ENCODE measurements around the gene GADD45GIP1.
"Not testable (repeated sequence)": the region's sequence is repeated elsewhere in the genome, so short reads cannot be mapped to it uniquely, and the experiment has no call there.

Gene GADD45GIP1

DNA sequence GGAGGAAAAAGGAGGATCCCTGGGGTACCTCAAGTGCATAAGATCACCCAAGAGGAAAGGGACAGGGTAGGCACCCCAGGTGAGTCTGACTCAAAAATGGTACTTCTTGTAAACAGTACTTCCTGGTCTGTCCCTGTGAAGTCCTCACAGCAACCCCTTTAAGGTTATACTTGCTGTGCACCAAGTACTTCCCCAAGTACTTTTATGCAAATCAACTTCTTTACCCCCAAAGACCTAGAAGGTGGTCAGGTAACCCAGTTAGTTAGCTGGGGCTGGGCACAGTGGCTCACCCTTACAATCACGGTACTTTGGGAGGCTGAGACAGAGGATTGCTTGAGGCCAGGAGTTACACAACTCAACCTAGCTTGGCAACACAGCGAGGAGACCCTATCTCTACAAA, 16.1 kb downstream of the GADD45GIP1 start:
- no peak for DNase-seq (ENCODE audit: low read depth, low spot score)

DNA sequence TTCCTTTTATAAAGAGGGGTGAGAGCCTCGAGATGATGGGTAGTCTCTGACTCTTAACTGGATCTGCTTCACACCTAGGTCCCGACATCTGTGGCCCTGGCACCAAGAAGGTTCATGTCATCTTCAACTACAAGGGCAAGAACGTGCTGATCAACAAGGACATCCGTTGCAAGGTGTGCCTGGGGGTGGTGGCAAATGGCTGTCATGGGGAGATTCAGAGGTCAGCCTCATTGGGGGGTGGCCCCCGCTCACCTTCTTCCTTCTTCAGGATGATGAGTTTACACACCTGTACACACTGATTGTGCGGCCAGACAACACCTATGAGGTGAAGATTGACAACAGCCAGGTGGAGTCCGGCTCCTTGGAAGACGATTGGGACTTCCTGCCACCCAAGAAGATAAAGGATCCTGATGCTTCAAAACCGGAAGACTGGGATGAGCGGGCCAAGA, 17.0 kb downstream of the GADD45GIP1 start:
- DNase-seq (ENCODE audit: low read depth, low spot score): no peak

DNA sequence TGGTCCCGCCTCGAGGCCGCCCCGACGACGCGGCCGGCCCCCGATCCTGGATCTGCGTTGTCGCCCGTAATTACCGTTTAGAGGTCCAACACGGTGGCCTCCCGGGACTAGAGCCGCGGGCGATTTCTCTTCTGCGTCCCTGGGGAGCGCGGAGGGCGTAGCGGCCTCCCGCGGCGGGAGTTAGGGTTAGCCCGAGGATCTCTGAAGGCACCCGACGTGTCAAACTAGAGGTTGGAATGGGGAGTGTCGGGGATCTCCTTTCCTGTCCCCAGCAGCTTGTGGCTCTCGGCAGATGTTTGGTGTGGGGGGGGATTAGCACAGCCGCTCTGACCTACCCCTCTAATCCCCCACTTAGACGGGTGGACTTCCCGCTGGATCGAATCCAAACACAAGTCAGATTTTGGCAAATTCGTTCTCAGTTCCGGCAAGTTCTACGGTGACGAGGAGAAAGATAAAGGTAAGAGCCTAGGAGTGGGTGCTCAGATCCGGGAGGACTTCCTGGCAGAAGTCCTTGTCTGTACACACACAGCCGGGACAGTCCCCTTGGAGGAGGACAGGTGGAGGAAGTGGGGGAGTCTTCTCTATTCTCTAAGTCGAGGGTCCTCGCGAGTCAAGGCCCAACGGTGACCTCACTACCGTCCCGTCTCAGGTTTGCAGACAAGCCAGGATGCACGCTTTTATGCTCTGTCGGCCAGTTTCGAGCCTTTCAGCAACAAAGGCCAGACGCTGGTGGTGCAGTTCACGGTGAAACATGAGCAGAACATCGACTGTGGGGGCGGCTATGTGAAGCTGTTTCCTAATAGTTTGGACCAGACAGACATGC, 18.0 kb downstream of the GADD45GIP1 start:
- peak; percentile 50 for DNase-seq (ENCODE audit: low read depth, low spot score)

DNA sequence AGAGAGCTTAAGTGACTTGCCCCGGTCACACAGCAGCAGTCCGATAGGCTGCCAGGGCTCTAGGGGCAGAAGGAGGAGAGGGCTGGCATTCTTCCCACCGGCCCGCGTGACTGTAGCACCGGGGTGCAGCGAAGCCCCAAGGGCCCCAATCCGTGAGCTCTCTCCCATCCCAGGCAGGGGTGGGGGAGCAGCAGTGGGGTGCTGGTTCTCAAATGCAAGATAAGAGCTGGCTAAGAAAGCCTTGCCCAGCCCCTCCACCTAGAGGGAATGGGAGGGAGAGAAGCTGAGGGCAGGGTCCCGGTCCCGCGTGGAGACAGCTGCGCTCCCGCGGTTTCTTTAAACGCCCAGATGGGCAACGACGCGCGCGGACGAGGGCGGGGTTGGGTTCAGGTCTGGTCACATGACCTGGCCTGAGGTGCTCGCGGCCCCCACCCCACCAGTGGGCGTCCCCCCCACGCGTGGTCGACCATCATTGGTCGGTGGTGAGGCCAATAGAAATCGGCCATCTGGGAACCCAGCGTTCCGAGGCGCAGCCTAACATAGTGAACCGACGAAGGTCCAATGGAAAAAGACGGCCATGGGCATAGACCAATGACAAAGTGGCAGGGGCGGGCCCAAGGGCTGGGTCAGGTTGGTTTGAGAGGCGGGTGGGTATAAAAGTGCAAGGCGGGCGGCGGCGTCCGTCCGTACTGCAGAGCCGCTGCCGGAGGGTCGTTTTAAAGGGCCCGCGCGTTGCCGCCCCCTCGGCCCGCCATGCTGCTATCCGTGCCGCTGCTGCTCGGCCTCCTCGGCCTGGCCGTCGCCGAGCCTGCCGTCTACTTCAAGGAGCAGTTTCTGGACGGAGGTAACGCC, 18.9 kb downstream of the GADD45GIP1 start, which contains the start of gene CALR:
Gene CALR (plus strand): TSS at position 683 of the 852 bp plus-strand sequence. CDS start 71 bp downstream, at position 754.
- DNase-seq (ENCODE audit: low read depth, low spot score): peak; percentile 100

DNA sequence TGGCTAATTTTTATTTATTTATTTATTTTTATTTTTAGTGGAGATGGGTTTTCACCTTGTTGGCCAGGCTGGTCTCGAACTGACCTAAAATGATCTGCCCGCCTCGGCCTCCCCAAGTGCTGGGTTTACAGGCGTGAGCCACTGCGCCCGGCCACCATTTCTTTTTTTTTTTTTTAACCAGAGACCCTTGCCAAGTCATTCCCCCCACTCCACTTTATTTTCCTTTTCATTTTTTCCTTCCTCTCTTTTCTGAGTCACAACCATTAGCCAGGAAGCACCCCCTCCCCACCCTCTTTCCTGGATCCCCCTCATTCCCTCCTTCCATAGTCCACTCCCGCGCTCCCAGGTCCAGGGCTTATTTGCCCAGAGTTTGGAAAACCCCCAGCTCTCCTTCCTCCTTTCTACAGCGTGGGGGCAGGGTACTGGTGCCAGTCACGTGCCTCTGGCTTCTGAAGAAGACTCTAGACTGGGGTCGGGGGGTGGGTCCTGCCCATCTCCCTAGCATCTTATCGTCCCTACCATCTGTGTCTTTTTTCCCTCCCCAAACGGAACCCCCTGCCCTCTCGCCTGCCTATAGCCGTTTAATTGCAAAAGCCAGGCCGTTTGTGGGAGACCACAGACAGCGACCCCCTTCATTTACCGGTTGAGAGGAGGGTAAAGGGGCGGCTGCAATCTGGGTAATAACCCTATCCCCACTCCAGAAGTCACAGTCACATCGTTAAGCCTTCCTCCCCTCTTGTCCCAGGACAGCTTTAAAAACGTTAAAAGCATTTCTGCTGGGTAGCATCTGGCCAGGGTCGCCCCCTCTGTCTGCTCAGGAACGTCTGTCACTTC, 19.7 kb downstream of the GADD45GIP1 start:
- DNase-seq (ENCODE audit: low read depth, low spot score): no peak

DNA sequence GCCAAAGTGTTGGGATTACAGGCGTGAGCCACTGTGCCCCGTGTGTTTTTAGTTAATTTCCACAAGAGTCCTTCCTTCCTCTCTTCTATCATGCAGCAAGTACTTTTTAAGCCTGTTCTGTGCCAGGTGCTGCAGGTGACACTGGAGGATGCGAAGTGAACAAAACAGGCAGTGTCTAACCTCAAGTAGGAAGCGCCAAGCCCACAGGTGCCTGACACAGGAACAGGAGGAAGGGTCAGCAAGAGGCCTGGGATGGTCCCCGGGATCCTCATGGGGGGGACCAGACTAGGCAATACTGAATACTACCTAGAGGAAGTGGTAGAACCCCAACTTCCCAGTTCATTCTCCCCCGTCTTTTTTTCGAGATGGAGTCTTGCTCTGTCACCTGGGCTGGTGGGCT, 20.4 kb downstream of the GADD45GIP1 start:
- no peak for DNase-seq (ENCODE audit: low read depth, low spot score)

DNA sequence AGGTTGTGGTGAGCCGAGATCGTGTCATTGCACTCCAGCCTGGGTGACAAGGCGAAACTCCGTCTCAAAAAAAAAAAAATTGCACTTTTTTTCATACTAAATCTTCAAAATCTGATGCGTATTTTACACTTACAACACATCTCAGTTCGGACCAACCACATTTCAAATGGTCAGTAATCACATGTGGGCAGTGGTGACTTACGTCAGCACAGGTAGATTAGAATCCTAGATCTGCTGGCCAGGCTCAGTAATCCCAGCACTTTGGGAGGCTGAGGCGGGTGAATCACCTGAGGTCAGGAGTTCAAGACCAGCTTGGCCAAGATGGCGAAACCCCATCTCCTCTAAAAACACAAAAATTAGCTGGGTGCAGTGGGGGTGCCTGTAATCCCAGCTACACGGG, 22.0 kb downstream of the GADD45GIP1 start:
- no peak for DNase-seq (ENCODE audit: low read depth, low spot score)

DNA sequence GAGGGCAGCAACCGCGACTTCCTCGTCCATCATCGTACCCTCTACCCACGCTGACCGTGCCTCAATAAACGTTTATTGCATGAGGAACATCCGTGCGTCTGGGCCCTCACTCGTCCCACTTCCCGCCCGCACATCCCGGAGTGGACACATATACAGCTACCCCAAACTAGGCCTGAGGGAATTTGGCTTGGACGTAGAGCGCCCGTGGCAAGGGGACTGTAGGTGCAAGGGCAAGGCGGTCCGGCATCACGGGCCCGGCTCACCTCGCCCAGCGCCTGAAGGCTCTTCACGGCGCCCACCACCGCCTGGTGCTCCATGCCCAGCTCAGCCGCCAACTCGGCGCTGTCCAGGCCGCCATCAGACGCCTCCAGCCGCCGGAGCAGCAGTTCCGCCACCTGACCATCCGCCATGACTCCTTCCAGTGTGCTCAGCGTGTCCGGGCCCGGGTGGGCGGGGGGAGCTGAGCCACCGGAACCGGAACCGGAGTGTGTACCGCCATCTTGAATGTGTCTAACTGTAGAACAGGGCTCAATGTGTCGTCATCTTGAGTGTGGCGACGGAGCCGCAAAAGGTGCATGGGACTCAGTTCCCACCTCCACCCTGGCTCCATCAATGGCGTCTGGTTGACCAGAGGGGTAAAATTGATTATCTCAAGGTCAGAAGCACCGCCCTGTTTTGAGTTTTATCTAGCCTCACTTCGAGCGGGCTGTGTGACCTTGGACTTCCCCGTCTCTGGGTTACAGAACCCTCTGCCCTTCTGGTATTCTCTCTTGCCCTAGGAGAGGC, 23.5 kb downstream of the GADD45GIP1 start, which contains the start of gene FARSA:
Gene FARSA (minus strand): TSS at position 425 of the 786 bp plus-strand sequence. CDS start 15 bp downstream, at position 410.
- peak; percentile 96 for DNase-seq (ENCODE audit: low read depth, low spot score)

DNA sequence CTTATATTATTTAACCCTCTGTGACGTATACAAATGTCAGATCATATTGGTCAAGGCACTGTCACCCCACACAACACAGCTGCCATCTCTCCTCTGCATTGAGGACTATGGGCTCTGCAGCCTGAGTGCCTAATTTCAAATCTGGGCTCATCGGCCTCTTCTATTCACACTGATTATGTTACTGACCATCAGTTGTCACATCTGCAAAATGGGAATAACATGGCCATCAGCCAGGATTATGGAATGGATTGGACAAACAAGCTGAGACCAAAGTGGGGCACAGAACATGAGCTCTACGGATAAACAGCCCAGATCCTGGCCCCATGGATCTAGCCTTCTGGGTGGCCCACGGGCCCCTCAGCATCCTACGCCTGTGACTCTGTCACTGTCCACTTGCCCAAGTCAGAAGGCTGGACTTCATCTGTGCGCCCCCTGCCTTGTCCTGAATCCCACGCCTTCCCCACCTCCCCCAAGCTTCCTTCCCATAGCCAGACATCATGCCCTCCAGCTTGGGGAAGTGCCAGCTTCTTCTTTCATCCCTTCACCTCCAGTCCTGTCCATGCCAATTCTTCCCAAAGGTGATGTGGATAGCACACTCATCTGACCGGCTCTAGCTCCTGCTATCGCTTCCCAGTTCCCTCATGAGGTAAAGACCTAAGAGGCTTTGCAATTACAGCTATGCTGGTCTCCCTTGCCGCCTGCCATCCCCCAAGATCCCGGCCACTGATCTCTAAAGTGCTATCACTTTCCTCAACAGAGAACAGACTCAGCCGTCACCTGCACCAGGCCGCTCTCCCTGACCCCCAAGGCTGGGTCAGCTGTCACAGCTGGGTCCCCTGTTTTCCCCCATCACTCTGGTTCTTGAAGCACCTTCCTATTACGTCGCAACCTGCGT, 24.4 kb downstream of the GADD45GIP1 start:
- DNase-seq (ENCODE audit: low read depth, low spot score): no peak

DNA sequence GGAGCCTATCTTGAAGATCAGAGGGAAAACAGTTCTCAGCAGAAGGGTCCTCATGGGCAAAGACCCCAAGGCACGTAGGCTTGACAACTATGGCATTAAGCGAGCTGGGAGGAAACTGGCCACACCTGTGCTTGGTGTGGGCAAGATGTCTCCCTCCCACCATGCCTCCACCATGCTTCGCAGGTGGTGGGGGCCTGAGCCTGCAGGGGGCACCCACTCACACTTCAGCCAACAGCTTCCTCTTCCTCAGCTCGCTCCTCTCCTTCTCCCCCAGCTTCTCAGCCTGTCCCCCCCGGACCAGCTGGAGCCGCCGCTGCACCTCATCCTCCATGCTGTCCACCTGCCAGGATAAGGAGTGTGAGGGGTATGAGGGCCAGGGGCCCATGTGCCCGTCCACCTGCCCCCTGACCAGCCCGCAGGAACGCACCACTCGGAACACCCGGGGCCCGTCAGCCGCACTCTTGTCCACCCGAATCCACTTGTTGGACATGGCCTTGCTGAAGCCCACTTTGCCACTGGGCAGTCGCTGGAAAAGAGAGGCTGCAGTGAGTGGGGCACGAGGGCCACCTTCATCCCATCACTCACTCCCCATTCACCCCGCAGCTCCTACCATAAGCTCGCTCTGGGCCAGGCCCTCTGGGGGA, 26.9 kb downstream of the GADD45GIP1 start:
- DNase-seq (ENCODE audit: low read depth, low spot score): no peak

DNA sequence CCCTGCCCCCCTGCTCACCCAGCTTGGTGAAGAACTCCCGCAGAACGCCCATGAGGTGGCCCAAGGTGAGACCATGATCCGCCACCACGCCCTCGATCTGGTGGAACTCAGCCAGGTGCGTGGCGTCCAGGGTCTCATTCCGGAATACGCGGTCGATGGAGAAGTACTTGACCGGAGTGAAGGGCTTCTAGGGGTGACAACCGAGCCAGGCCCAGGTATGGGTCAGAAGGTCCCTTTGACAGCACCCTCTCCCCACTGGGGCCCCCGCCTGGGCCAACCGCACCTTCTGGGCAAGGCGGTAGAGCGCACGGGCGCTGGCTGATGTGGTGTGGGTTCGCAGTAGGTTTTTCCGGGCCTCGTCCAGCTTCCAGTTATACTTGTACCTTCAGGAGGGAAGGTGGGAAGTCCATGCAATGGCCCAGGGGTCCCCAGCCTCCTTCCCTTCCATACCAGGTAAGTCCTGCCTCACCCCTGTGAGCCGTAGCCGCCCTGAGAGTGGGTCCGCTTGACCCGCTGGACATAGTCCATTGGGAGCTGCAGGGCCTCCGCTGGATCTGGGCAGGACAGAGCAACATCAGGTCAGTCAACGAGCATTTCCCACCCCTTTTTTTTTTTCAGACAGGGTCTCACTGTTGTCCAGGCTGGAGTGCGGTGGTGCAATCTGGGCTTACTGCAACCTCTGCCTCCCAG, 32.3 kb downstream of the GADD45GIP1 start:
- DNase-seq (ENCODE audit: low read depth, low spot score): no peak

DNA sequence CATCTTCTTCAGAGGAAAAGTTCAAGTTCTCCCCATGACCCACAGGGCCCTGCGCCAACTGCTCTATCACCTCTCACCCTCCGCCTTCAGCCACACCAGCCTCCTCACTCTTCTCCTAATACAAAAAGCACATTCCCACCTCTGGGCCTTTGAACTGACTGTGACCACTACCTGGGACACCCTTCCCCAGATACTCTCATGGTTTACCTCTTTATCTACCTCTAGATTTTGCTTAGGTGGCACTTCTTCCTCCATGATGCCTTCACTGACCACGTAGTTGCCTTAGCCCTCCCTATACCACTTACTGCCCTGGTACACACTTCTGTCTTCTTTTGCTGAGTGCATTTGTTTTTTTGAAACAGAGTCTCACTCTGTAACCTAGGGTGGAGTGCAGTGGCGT, 34.1 kb downstream of the GADD45GIP1 start:
- no peak for DNase-seq (ENCODE audit: low read depth, low spot score)

DNA sequence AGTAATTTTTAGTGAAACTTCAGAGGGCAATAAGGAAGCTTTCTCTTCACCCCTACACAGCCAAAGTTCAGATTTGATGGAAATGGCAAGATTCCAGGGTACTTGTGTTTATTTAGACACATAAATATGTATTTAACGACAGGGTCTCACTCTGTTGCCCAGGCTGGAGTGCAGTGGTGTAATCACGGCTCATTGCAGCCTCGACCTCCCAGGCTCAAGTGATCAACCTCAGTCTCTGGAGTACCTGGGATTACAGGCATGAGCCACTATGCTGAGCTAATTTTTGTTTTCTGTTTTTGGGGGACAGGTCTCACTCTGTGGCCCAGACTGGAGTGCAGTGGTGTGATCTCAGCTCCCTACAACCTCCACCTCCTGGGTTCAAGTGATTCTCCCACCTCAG, 36.0 kb downstream of the GADD45GIP1 start:
- no peak for DNase-seq (ENCODE audit: low read depth, low spot score)

DNA sequence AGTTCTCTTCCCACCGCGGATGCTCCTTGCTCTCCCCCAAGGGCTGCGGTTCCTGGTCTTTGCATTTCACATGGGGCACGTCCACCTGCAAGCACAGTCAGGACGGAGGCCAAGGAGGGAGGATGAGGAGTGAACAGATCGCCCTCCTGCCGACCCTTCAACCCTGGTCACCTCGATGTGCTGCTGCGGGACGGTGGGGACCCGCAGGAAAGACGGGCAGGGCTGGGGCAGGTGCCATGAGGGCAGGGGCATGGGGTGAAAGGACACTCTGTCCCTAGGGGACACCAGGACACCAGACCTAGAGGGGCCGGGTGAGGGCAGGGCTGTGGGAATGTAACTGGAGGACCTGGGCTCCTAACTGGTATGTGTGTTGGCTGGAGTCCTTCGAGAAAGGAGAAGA, 38.8 kb downstream of the GADD45GIP1 start:
- no peak for DNase-seq (ENCODE audit: low read depth, low spot score)

DNA sequence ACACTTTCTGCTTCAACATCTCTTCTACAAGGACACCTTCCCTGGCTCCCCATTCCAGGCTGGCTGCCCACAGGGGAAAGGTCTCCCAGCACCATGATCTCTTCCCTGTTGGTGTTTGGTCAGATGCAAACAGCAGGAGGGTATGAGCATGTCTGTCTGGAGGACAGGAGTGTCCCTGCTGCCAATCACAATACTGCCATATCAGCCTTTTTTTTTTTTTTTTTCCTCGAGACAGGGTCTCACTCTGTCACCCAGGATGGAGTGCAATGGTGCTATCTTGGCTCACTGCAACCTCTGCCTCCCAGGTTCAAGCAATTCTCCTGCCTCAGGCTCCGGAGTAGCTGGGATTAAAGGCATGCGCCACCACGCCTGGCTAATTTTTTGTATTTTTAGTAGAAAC, 41.2 kb downstream of the GADD45GIP1 start:
- DNase-seq (ENCODE audit: low read depth, low spot score): not testable (repeated sequence)

DNA sequence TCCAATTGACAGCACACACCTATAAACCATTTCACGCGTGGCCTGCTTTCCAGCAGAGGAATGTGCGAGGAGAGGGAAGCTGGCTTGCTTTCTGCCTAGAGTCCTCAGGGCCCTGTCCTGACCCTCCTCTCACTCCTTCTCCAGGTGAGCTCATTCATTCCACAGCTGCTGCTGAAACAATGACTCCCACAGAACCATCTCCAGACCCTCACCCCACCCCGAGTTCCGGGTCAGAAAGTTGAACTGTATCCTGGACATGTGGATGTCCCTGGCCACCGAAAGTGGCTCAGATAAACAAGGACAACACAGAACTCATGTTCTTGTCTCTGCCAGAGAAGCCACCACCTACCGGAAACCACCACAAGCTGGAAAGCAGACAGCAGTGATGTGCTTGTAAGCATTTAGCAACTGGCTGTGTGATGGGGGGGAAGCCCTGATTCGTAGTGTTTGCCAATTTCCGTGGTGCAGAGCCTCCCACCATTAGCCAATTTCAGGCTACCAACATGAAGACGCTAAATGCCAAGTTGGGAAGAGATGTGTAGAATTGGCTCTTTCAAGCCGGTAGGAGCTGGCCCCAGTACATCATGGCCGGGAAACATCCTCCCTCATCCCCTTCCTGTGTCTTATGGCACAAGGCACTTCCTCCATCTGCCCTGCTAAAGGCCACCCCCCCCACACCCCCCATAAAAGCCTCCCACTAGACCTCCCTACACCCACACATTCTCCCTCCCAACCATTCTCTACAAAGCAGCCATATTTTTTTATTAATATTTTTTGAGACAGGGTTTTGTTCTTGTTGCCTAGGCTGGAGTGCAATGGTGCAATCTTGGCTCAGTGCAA, 43.0 kb downstream of the GADD45GIP1 start:
- DNase-seq (ENCODE audit: low read depth, low spot score): peak; percentile 26

DNA sequence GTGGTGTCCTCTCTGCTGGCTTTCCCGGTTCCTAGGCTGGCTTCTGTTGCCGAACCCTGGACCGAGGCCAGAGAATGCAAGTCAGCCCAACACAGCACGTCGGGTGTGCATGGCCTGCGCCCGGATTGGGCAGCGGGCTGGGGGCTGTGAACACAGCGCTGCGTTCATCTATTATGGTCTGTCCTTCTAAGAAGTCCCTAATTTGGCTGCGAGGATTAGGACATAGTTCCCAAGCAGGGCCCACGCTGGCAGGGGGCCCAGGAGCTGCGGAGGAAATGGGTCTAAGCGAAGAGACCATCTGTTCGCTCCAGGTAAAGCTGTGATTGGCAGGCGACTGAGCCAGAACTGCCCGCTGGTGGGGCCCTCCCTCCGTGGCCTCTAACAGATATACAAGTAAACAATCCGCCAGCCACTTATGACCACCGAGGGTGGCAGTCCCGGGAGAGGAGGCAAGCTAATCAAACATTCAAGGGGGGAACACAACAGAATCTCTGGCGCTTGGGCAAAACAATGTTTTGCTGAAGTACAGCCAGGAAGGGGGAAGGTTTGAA, 43.9 kb downstream of the GADD45GIP1 start:
- peak; percentile 83 for DNase-seq (ENCODE audit: low read depth, low spot score)

Measured in astrocyte of the hippocampus (primary cell).